Upper lobe of right lung (tissue), 1 donor: Measurements from ENCODE around the gene JSRP1. TPM values are rescaled to one million over a fixed set of nuclear protein-coding genes. Genes with fewer than 3 reads are reported as not detected.
A peak's percentile ranks its signal among the peaks of the same experiment; 100 is the strongest.

Source experiments
- ATAC-seq: fragments of 200-7000 bp; cut with Tn5 transposase; one replicate; pipeline ENCODE4 v1.9.1; 2020; ENCODE audit warnings: mild to moderate bottlenecking, moderate library complexity
- DNase-seq: peaks from one replicate; pipeline ENCODE4 v3.0.0-alpha.2; 2020
- H3K27ac ChIP-seq: fragments of 200-600 bp; one replicate; pipeline ENCODE4 v1.8.0; 2022
- H3K27me3 ChIP-seq: fragments of 200-600 bp; one replicate; pipeline ENCODE4 v1.8.0; 2022; ENCODE audit warnings: mild to moderate bottlenecking
- H3K36me3 ChIP-seq: fragments of 200-600 bp; one replicate; pipeline ENCODE4 v1.8.0; 2022
- H3K4me1 ChIP-seq: fragments of 200-600 bp; one replicate; pipeline ENCODE4 v1.8.0; 2022
- H3K4me3 ChIP-seq: fragments of 200-600 bp; one replicate; pipeline ENCODE4 v1.8.0; 2022; ENCODE audit warnings: mild to moderate bottlenecking
- H3K9me3 ChIP-seq: fragments of 200-600 bp; one replicate; pipeline ENCODE4 v1.8.0; 2022
- CTCF ChIP-seq: fragments of 200-600 bp; IDR thresholded peaks from one replicate; pipeline ENCODE4 v1.8.0; 2022; ENCODE audit warnings: antibody characterized with exemption
- intact Hi-C: fragments of 100-400 bp; cut with DNase I; formaldehyde crosslinking; loops from one replicate; pipeline ENCODE4 v1.11.0; 2022
- total RNA-seq: library from RNA; stranded (reverse); fragmentation: NEBNext Ultra II Directional; extraction: Animal tissue kit (Norgen Biotek cat#: 25700); gene quantifications from one replicate; pipeline ENCODE4 v1.2.1, GENCODE V29; 2021
- donor health status: DM: no; HTN: yes; CAD: no; lungs with severe emphysema.

Gene JSRP1
- total RNA-seq, 1 donor from 2014 or later, result 1.1 TPM

DNA sequence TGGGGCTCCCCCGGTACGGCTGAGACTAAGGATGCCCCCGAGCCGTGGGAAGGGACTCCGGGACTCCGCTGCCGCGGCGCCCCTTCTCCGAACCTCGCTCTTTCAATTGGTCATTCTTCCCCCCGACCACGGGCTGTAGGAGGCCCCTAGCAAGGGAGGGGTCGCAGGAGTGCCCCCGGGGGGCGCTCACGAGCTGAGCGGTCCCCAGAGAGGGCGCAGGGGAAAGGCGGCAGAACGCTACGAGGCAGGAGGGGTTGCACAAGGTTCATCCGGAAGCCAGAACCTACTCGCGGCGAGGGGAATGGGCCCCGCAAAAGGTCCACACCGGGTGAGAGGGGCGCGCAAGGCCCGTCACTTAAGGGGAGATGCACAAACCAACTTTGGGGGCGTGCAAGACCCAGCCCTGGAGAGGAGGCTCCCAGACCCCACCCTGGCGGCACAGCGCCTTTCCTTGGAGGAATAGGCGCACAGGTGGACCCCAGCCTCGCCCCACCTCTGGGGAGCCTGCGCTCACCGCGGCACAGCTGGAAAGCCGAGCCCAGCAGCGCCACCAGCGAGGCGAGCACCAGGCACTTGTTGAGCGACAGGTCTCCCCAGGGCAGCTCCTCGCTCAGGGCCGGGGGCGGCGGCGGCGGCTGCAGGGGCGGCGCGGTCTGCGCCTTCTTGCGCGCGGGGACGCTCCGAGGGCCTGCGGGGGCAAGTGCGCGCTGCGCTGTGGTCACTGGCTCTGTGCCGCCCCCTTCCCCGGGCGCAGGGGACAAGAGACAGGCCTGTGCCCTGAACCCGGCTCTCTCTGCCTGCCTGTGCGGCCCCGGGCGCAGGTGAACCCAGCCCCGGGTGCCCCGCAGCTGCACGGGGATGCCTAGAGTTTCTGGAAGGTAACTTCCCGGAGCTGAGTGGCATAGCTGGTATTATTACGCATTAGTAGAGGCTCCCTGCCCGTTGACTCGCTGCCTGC lies 2.8 kb downstream of the JSRP1 start:
- Histone ChIP-seq H3K4me1 (peaks cover 30% of the 10 kb centered on the region), H3K9me3 (no peaks in the 10 kb centered on the region), H3K27ac (no peak overlapping the region), H3K36me3 (no peaks in the 10 kb centered on the region), H3K4me3 (no peak overlapping the region), H3K27me3 (peaks cover 50% of the 10 kb centered on the region)
- DNase-seq (no peak), ATAC-seq (peak; percentile 9)
- intact Hi-C loops, result no loop called here
- no peak for TF ChIP-seq CTCF

- no peak for DNase-seq
- no peak for TF ChIP-seq CTCF
- peaks cover under 1% of the 10 kb centered on the region for H3K36me3 ChIP-seq
- intact Hi-C loops, result no loop called here
- H3K27me3 ChIP-seq, result peaks cover 50% of the 10 kb centered on the region
- H3K4me3 ChIP-seq, result peak overlapping the region; percentile 26
- H3K4me1 ChIP-seq, result peaks cover 30% of the 10 kb centered on the region
- no peak overlapping the region for H3K27ac ChIP-seq
- ATAC-seq, result no peak
- H3K9me3 ChIP-seq, result no peaks in the 10 kb centered on the region
Observed at GRCh38 chr19:2252797-2253105, 3.5 kb downstream of the JSRP1 start.

DNA sequence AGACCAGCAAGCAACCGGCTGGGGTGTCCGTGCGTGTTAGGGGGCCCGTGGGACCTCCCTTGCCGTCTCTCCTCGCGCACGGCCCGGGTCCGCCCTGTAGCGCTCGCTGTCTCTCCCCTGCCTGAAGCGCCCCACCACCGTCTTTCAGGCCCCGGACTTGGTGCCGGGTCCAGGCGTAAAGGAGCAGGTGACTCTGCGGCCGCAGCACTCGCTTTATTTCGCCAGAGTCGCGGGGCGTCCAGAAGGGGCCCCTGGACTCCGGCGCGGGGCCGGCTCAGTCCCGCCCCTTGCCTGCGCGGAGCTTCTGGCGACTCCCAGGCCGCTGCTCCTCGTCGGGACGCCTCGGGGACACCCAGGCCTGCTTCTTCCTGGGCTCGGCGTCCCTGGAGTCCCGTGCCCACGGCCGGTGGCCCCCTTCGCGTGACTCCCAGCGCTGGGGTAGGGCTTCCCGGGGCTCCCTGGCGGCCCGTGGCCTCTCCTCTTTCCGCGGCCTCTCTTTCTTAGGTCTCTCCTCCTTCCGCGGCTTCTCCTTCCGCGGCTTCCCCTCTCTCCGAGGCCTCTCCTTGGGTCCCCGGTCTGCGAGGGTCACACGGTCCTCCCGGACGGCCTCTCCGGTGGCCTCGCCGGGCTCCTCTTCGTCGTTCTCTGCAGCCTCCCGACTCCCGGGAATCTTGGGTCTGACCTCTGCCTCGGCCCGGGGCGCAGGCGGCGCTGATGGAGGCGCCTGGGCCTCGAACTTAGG lies 4.0 kb downstream of the JSRP1 start:
- no peaks in the 10 kb centered on the region for H3K9me3 ChIP-seq
- intact Hi-C loops, result no loop called here
- H3K4me3 ChIP-seq, result peak overlapping the region; percentile 26
- peaks cover 30% of the 10 kb centered on the region for H3K4me1 ChIP-seq
- no peak for TF ChIP-seq CTCF
- ATAC-seq (no peak), DNase-seq (no peak)
- peaks cover 50% of the 10 kb centered on the region for H3K27me3 ChIP-seq
- no peak overlapping the region for H3K27ac ChIP-seq
- H3K36me3 ChIP-seq, result peaks cover 5% of the 10 kb centered on the region

GRCh38 chr19:2251106-2252054 lies 4.8 kb downstream of the JSRP1 start:
- intact Hi-C loops, result no loop called here
- peaks cover 14% of the 10 kb centered on the region for H3K36me3 ChIP-seq
- no peak overlapping the region for H3K27ac ChIP-seq
- no peak for TF ChIP-seq CTCF
- H3K4me1 ChIP-seq, result peaks cover 30% of the 10 kb centered on the region
- peaks cover 50% of the 10 kb centered on the region for H3K27me3 ChIP-seq
- H3K4me3 ChIP-seq, result peak overlapping the region; percentile 26
- ATAC-seq (no peak), DNase-seq (no peak)
- H3K9me3 ChIP-seq, result no peaks in the 10 kb centered on the region

GRCh38 chr19:2250766-2251105 lies 5.5 kb downstream of the JSRP1 start:
- DNase-seq (no peak), ATAC-seq (no peak)
- TF ChIP-seq CTCF, result no peak
- peaks cover 50% of the 10 kb centered on the region for H3K27me3 ChIP-seq
- H3K36me3 ChIP-seq, result peaks cover 20% of the 10 kb centered on the region
- peaks cover 30% of the 10 kb centered on the region for H3K4me1 ChIP-seq
- no peak overlapping the region for H3K4me3 ChIP-seq
- no peaks in the 10 kb centered on the region for H3K9me3 ChIP-seq
- H3K27ac ChIP-seq, result no peak overlapping the region
- intact Hi-C loops, result no loop called here
